Stomach (tissue), 4 donors: ENCODE measurements around the gene AFF4.

Source experiments
- POLR2A ChIP-seq, 4 donors: fragments of 450-650 bp; IDR thresholded peaks; one replicate each; pipeline ENCODE4 v1.6.1; 2016; ENCODE audit warnings: antibody characterized with exemption in 4 of 4, control low read depth in 2 of 4, mild to moderate bottlenecking in 1 of 4, moderate library complexity in 1 of 4
- POLR2AphosphoS5 ChIP-seq, 3 donors: sonication (generic); formaldehyde crosslinking; IDR thresholded peaks; one replicate each; pipeline ENCODE4 v1.6.1; 2016; ENCODE audit warnings: antibody characterized with exemption in 3 of 3

- no peak for TF ChIP-seq POLR2A (IDR thresholded peaks at IDR 0.05)
- no peak for TF ChIP-seq POLR2AphosphoS5 (IDR thresholded peaks at IDR 0.05)
Measured at GRCh38 chr5:132865668-132866341, 97.6 kb downstream of the AFF4 start.
